ENCODE data around the gene ERC1. TPM values are rescaled to one million over a fixed set of nuclear protein-coding genes. Genes with fewer than 3 reads are reported as not detected.
"Not testable (repeated sequence)": the region's sequence is repeated elsewhere in the genome, so short reads cannot be mapped to it uniquely, and the experiment has no call there.

Gene ERC1
- total RNA-seq, 2 experiments from 2014 or later = 21.7 to 27.0 TPM

DNA sequence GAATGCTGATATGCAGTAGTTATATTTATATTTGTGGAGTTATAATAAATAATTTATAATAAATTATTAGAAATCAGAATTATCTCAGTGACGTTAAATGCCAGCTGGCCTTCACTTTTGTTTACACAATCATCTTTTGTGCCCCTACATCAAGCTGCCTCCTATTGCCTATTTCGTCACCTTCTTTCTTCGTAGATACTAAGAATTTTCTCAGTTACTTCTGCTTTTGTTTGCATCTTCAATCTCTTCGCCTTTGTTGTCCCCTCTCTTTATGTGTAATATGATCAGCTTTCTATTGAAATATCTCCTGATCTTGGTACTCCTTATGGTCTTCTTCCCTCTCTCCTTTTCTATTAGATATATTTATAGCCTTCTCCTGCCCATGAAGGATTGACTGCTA, 197.0 kb downstream of the ERC1 start:
- DNase-seq (no peak), ATAC-seq (no peak)
- Mint-ChIP-seq H3K4me1 (ENCODE audit: low read depth) (peaks cover 2% of the 10 kb centered on the region), H3K36me3 (ENCODE audit: low read depth) (no peaks in the 10 kb centered on the region), H3K27ac (no peak overlapping the region), H3K27me3 (no peaks in the 10 kb centered on the region), H3K4me3 (no peak overlapping the region), H3K9me3 (no peaks in the 10 kb centered on the region)
- ChIA-PET CTCF (interaction anchor here (1.0 to 1.6 kb wide), 2 partner anchors 18 to 69 kb away, joined by 3 to 5 read pairs; no protein-coding TSS in a partner anchor), POLR2A (no interaction called here)
- TF ChIP-seq, protein P1, sequence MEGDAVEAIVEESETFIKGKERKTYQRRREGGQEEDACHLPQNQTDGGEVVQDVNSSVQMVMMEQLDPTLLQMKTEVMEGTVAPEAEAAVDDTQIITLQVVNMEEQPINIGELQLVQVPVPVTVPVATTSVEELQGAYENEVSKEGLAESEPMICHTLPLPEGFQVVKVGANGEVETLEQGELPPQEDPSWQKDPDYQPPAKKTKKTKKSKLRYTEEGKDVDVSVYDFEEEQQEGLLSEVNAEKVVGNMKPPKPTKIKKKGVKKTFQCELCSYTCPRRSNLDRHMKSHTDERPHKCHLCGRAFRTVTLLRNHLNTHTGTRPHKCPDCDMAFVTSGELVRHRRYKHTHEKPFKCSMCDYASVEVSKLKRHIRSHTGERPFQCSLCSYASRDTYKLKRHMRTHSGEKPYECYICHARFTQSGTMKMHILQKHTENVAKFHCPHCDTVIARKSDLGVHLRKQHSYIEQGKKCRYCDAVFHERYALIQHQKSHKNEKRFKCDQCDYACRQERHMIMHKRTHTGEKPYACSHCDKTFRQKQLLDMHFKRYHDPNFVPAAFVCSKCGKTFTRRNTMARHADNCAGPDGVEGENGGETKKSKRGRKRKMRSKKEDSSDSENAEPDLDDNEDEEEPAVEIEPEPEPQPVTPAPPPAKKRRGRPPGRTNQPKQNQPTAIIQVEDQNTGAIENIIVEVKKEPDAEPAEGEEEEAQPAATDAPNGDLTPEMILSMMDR (IDR thresholded peaks at IDR 0.05) = no peak
- intact Hi-C loops (cut with micrococcal nuclease) = no loop called here

DNA sequence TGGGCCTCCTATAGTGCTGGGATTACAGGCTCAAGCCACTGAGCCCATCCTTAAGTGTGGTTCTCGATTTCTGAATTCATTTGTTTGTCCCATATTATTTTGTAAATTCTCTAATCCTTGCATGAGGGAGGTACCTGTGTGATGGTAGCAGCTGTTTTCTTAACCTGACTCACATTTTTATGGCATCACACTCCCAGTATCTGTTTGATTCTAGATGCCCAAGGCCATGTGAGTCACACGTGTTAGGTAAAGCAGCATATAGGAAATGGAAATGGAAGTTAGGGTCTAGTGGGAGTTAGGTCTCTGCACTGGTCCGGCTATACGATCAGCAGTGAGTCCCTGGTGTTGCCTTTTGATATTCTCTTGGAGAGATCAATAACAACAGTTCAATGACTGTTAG, 198.1 kb downstream of the ERC1 start:
- ChIA-PET CTCF (interaction anchor here (1.0 to 1.6 kb wide), 2 partner anchors 17 to 71 kb away, joined by 3 to 5 read pairs; no protein-coding TSS in a partner anchor), POLR2A (no interaction called here)
- TF ChIP-seq, protein P1 (IDR thresholded peaks at IDR 0.05) = no peak
- peaks cover 2% of the 10 kb centered on the region for H3K4me1 Mint-ChIP-seq (ENCODE audit: low read depth)
- DNase-seq (no peak), ATAC-seq (no peak)
- H3K4me3 Mint-ChIP-seq = no peak overlapping the region
- intact Hi-C loops (cut with micrococcal nuclease) = no loop called here
- no peaks in the 10 kb centered on the region for H3K27me3 Mint-ChIP-seq
- H3K36me3 Mint-ChIP-seq (ENCODE audit: low read depth) = no peaks in the 10 kb centered on the region
- no peaks in the 10 kb centered on the region for H3K9me3 Mint-ChIP-seq
- H3K27ac Mint-ChIP-seq = no peak overlapping the region

DNA sequence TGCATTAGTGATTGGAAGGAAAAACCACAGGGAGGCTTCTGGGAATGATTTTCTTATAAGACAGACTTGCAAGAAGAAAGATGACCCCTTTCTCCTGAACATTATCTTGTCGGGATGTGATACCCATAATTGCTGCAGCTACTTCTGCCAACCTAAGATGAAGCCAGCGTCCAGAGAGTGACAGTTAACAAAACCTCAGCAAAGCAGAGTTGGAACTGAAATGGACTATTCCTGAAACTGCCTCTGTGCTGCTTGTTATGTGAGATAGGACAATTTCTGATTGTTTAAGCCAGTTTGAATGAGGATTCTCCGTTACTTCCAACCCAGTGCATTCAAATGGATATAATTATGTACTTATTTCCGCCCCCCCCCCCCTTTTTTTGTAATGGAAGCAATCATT, 204.5 kb downstream of the ERC1 start:
- H3K36me3 Mint-ChIP-seq (ENCODE audit: low read depth) = peaks cover 23% of the 10 kb centered on the region
- intact Hi-C loops (cut with micrococcal nuclease) = no loop called here
- CTCF ChIA-PET = no interaction called here
- DNase-seq (no peak), ATAC-seq (no peak)
- TF ChIP-seq, protein P1 (IDR thresholded peaks at IDR 0.05) = no peak
- no peak overlapping the region for H3K4me3 Mint-ChIP-seq
- POLR2A ChIA-PET = interaction anchor here (0.6 kb wide), 1 partner anchor 88 kb away, joined by 3 read pairs; no protein-coding TSS in a partner anchor
- peaks cover 7% of the 10 kb centered on the region for H3K9me3 Mint-ChIP-seq
- no peaks in the 10 kb centered on the region for H3K4me1 Mint-ChIP-seq (ENCODE audit: low read depth)
- no peak overlapping the region for H3K27ac Mint-ChIP-seq
- no peaks in the 10 kb centered on the region for H3K27me3 Mint-ChIP-seq

DNA sequence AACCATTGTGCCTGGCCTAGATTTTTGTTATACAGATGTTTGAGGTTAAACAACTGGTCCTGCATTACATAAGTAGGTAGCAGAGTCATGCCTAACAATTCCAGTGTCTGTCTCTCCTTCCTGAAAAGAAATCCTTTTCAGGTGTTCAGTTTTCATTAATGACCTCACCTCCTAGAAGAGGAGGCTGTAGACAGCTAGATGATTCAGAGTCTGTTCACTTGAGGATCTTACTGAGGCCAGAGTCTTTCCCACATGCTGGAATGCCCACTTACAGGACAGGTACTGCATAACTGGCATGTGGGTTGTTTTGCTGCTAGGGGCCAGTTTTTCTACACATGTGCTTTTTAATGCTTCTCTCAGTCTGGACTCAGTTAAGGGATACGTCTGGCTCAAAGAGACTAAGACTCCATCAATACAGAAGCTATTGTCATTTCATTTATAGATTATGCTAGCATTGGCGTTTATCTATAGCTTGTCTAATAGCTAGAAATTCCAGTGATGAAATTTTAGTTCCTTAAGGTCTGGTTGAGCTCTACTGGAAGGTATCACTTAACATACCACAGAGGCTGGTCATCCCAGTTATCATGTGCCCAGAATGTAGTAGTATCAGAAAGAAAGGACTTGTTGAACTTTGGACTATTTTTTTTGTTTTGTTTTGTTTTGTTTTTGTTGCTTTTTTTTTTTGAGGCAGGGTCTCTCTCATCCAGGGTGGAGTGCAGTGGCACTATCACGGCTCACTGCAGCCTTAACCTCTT, 206.4 kb downstream of the ERC1 start:
- ATAC-seq = no peak
- no peak for DNase-seq

DNA sequence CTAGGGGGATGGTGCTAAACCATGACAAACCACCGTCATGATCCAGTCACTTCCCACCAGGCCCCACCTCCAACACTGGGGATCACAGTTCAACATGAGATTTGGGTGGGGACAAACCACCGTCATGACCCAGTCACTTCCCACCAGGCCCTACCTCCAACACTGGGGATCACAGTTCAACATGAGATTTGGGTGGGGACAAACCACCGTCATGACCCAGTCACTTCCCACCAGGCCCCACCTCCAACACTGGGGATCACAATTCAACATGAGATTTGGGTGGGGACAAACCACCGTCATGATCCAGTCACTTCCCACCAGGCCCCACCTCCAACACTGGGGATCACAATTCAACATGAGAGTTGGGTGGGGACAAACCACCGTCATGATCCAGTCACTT, 207.8 kb downstream of the ERC1 start:
- H3K27me3 Mint-ChIP-seq; POLR2A ChIA-PET; H3K27ac Mint-ChIP-seq; intact Hi-C loops (cut with micrococcal nuclease); DNase-seq; H3K9me3 Mint-ChIP-seq; H3K4me3 Mint-ChIP-seq; H3K4me1 Mint-ChIP-seq (ENCODE audit: low read depth); ATAC-seq: not testable (repeated sequence)
- H3K36me3 Mint-ChIP-seq (ENCODE audit: low read depth) = peaks cover 23% of the 10 kb centered on the region
- CTCF ChIA-PET = interaction anchor here (1.0 kb wide), 1 partner anchor 81 kb away, joined by 3 read pairs; no protein-coding TSS in a partner anchor

More for the DNA sequence above, 206.4 kb downstream of the ERC1 start:
- ChIA-PET POLR2A (no interaction called here), CTCF (interaction anchor here (1.2 kb wide), 1 partner anchor 386 kb away, joined by 3 read pairs; no protein-coding TSS in a partner anchor)
- H3K27me3 Mint-ChIP-seq = no peaks in the 10 kb centered on the region
- H3K36me3 Mint-ChIP-seq (ENCODE audit: low read depth) = peaks cover 23% of the 10 kb centered on the region
- H3K9me3 Mint-ChIP-seq = peaks cover 7% of the 10 kb centered on the region
- H3K4me3 Mint-ChIP-seq = no peak overlapping the region
- TF ChIP-seq, protein P1 (IDR thresholded peaks at IDR 0.05) = no peak
- no peak overlapping the region for H3K27ac Mint-ChIP-seq
- intact Hi-C loops (cut with micrococcal nuclease) = no loop called here
- H3K4me1 Mint-ChIP-seq (ENCODE audit: low read depth) = peaks cover 5% of the 10 kb centered on the region

Data from activated CD8-positive, alpha-beta T cell treated with anti-CD3 and anti-CD28 coated beads for 36 hours (primary cell).